Ascending aorta (tissue), 2 donors: ENCODE measurements around the gene NXPH4. TPM values are rescaled to one million over a fixed set of nuclear protein-coding genes. Genes with fewer than 3 reads are reported as not detected.

Source experiments
- DNase-seq, 2 donors: peaks; one replicate each; pipeline ENCODE4 v3.0.0-alpha.2; 2019; ENCODE audit warnings: low spot score in 2 of 2
- H3K27ac ChIP-seq, 2 donors: fragments of 200-600 bp; sonication (generic); one replicate each; pipeline ENCODE4 v1.5.1; 2016 to 2017; ENCODE audit warnings: mild to moderate bottlenecking in 1 of 2
- H3K27me3 ChIP-seq: fragments of 200-600 bp; sonication (generic); one replicate; pipeline ENCODE4 v1.5.1; 2017
- H3K36me3 ChIP-seq, 2 donors: fragments of 200-600 bp; sonication (generic); one replicate each; pipeline ENCODE4 v1.5.1; 2016
- H3K4me1 ChIP-seq, 2 donors: fragments of 200-600 bp; sonication (generic); one replicate each; pipeline ENCODE4 v1.5.1; 2016 to 2017; ENCODE audit warnings: mild to moderate bottlenecking in 1 of 2
- H3K4me3 ChIP-seq, 2 donors: fragments of 200-600 bp; sonication (generic); one replicate each; pipeline ENCODE4 v1.5.1; 2016 to 2017; ENCODE audit warnings: mild to moderate bottlenecking in 1 of 2
- H3K9me3 ChIP-seq, 2 donors: fragments of 200-600 bp; sonication (generic); one replicate each; pipeline ENCODE4 v1.5.1; 2016
- intact Hi-C: fragments of 100-400 bp; cut with DNase I; formaldehyde crosslinking; loops from one replicate; pipeline ENCODE4 v1.15.1; 2023
- total RNA-seq: library from RNA; depleted of rRNA; stranded (reverse); fragments of >200 nt; gene quantifications from one replicate; pipeline ENCODE4 v1.1.0, GENCODE V29; 2016
- TF ChIP-seq, protein P1 (sequence below), 3 experiments: fragments of 200-600 bp in 2 of 3; fragments of 450-650 bp in 1 of 3; sonication (generic) in 2 of 3; IDR thresholded peaks; one replicate each; pipeline ENCODE4 v1.5.1; 2016 to 2019; ENCODE audit warnings: antibody characterized with exemption in 3 of 3, mild to moderate bottlenecking in 1 of 3, moderate library complexity in 1 of 3

The NXPH4 gene
- total RNA-seq, 1 donor from 2014 or later: not detected

DNA sequence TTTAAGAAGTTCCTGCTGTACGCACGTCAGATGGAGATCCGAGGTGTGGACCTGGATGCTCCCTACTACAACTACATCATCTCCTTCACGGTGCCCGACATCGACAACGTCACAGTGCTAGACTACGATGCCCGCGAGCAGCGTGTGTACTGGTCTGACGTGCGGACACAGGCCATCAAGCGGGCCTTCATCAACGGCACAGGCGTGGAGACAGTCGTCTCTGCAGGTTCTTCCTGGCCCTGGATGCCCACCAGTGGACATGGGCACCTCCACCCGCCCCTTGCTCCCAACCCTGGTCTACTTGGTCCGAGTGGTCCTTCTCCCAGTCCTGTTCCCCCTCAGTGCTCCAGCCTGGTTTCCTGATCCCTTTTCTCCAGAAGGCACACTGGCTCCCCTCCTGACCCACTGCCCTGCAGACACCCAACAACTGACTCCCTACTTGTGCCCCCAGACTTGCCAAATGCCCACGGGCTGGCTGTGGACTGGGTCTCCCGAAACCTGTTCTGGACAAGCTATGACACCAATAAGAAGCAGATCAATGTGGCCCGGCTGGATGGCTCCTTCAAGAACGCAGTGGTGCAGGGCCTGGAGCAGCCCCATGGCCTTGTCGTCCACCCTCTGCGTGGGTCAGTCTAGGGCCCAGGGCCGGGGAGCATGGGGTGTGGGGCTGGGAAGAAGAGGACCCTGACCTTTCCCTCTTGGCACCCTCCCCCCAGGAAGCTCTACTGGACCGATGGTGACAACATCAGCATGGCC lies 37.1 kb upstream of the NXPH4 start:
- H3K27me3 ChIP-seq: no peaks in the 10 kb centered on the region
- H3K4me3 ChIP-seq: no peak overlapping the region
- intact Hi-C loops: no loop called here
- H3K4me1 ChIP-seq: no peaks in the 10 kb centered on the region
- no peak for DNase-seq
- TF ChIP-seq, protein P1, sequence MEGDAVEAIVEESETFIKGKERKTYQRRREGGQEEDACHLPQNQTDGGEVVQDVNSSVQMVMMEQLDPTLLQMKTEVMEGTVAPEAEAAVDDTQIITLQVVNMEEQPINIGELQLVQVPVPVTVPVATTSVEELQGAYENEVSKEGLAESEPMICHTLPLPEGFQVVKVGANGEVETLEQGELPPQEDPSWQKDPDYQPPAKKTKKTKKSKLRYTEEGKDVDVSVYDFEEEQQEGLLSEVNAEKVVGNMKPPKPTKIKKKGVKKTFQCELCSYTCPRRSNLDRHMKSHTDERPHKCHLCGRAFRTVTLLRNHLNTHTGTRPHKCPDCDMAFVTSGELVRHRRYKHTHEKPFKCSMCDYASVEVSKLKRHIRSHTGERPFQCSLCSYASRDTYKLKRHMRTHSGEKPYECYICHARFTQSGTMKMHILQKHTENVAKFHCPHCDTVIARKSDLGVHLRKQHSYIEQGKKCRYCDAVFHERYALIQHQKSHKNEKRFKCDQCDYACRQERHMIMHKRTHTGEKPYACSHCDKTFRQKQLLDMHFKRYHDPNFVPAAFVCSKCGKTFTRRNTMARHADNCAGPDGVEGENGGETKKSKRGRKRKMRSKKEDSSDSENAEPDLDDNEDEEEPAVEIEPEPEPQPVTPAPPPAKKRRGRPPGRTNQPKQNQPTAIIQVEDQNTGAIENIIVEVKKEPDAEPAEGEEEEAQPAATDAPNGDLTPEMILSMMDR (IDR thresholded peaks at IDR 0.05): no peak
- peaks cover 84 to 88% of the 10 kb centered on the region in 2 donors for H3K36me3 ChIP-seq
- no peaks in the 10 kb centered on the region for H3K9me3 ChIP-seq
- peak overlapping the region in 1 of 2 donors; percentile 4 for H3K27ac ChIP-seq

DNA sequence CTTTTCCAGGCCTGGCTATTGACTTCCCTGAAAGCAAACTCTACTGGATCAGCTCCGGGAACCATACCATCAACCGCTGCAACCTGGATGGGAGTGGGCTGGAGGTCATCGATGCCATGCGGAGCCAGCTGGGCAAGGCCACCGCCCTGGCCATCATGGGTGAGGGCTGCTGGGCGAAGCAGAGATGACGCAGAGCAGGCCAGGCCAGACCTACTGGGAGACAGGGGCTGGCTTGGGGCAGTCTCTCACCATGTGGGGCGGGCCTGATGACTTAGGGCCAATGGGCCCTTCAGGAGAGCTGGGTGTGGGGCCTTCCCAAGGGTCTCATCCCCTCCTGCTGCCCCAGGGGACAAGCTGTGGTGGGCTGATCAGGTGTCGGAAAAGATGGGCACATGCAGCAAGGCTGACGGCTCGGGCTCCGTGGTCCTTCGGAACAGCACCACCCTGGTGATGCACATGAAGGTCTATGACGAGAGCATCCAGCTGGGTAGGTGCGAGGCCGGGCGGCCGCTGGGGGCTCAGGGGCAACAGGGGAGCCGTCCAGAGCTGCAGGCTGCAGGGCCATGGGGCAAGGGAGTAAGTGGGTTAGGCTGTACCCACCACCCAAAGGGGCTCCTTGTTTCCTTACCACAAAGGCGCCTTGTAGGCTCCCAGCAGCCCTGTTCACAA lies 36.1 kb upstream of the NXPH4 start:
- intact Hi-C loops: no loop called here
- Histone ChIP-seq H3K27me3 (no peaks in the 10 kb centered on the region), H3K4me3 (no peak overlapping the region), H3K36me3 (peaks cover 87 to 88% of the 10 kb centered on the region in 2 donors), H3K4me1 (no peaks in the 10 kb centered on the region), H3K9me3 (no peaks in the 10 kb centered on the region), H3K27ac (peak overlapping the region in 1 of 2 donors; percentile 4)
- DNase-seq: no peak
- TF ChIP-seq, protein P1 (IDR thresholded peaks at IDR 0.05): no peak

DNA sequence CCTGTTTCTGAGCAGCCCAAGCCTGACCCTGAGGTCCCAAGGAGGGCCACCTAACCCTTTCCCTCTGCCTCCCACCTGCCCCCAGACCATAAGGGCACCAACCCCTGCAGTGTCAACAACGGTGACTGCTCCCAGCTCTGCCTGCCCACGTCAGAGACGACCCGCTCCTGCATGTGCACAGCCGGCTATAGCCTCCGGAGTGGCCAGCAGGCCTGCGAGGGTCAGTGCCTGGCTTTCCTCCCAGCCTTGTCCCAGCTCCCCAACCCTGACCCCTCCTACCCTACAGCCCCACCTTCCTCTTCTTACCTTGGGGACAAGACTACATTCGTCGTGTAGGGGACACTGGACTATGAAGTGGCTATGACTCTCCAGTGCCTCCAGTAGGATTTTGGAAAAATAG lies 35.5 kb upstream of the NXPH4 start:
- H3K9me3 ChIP-seq: no peaks in the 10 kb centered on the region
- peaks cover 90 to 91% of the 10 kb centered on the region in 2 donors for H3K36me3 ChIP-seq
- H3K4me1 ChIP-seq: no peaks in the 10 kb centered on the region
- H3K4me3 ChIP-seq: no peak overlapping the region
- no peaks in the 10 kb centered on the region for H3K27me3 ChIP-seq
- intact Hi-C loops: no loop called here
- H3K27ac ChIP-seq: no peak overlapping the region
- no peak for DNase-seq
- TF ChIP-seq, protein P1 (IDR thresholded peaks at IDR 0.05): no peak

DNA sequence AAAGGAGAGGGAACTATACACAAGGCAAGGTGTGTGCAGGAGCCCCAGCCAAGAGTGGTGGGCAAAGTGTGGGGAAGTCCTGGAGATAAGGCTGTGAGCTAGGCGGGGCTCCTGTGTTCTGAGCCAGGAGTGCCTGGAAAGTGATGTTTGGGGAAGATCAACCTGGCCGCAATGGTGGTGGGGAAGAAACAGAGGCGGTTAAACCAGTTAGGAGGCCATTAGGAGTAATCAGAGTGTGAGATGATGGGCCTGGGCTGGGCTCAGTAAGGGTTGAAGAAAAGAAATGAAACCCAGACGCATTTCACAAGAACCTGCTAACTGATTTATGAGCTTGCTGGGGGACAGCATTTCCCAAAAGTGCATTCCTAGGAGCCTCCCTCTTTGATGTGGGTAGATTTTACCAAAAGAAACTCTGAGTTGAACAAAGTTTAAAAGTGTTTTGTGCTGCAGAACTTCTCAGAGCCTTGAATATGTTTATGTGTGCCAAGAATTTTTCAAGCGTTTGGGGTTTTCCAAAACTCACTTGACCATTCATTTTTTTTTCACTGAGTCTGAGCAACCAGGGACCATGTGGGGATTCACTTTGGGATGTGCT lies 34.9 kb upstream of the NXPH4 start:
- intact Hi-C loops: loop anchor here (2.0 kb wide), 1 partner anchor 113 kb away; no protein-coding TSS in a partner anchor

DNA sequence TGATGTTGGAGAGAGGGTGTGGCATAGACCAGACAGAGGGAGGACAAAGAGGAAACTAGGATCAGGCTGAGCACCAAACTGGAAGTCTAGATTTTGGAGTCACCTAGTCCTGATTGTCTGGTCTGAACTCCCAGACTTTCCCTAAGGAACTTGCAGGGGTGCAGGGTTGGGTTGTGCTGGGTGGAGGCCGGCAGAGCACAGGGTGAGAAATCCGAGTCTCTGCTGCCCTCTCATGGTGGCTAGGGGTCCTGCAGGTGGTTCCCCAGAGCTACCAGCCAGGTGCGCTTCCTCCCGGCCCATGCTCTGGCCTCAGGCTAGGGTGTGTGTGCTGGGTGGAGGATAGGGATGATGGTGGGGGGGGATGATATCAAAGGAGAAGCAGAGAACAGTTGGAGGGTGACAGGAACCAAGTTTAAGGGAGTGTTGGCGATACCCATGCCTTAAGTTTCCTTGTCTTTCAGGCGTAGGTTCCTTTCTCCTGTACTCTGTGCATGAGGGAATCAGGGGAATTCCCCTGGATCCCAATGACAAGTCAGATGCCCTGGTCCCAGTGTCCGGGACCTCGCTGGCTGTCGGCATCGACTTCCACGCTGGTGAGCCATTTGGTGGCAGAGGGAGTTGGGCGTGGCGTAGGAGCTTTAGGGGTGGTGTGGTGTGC lies 33.5 kb upstream of the NXPH4 start:
- no peak overlapping the region for H3K4me3 ChIP-seq
- DNase-seq: peak in 1 of 2 donors; percentile 82
- no peaks in the 10 kb centered on the region for H3K9me3 ChIP-seq
- H3K27ac ChIP-seq: no peak overlapping the region
- intact Hi-C loops: loop anchor here (2.0 kb wide), 1 partner anchor 114 kb away; no protein-coding TSS in a partner anchor
- no peaks in the 10 kb centered on the region for H3K4me1 ChIP-seq
- peaks cover 90 to 91% of the 10 kb centered on the region in 2 donors for H3K36me3 ChIP-seq
- TF ChIP-seq, protein P1 (IDR thresholded peaks at IDR 0.05): peak; percentile 86 to 91 (median 88)
- no peaks in the 10 kb centered on the region for H3K27me3 ChIP-seq

More for the DNA sequence above, 34.9 kb upstream of the NXPH4 start:
- no peak overlapping the region for H3K27ac ChIP-seq
- H3K36me3 ChIP-seq: peaks cover 90 to 91% of the 10 kb centered on the region in 2 donors
- H3K4me3 ChIP-seq: no peak overlapping the region
- DNase-seq: no peak
- no peaks in the 10 kb centered on the region for H3K27me3 ChIP-seq
- TF ChIP-seq, protein P1 (IDR thresholded peaks at IDR 0.05): no peak
- no peaks in the 10 kb centered on the region for H3K4me1 ChIP-seq
- H3K9me3 ChIP-seq: no peaks in the 10 kb centered on the region
